GM12892 (cell line): ENCODE data around the gene SMPD3.

Experiments used
- POLR2A ChIP-seq: IDR thresholded peaks from 2 replicates; pipeline ENCODE4 v1.6.1; 2011; ENCODE audit warnings: low read depth, low read length, control low read depth
- POLR2AphosphoS5 ChIP-seq: IDR thresholded peaks from 2 replicates; pipeline ENCODE4 v1.6.1; 2011; ENCODE audit warnings: low read depth, low read length, control low read depth
- TAF1 ChIP-seq: IDR thresholded peaks from 2 replicates; pipeline ENCODE4 v1.6.1; 2011; ENCODE audit warnings: low read depth, mild to moderate bottlenecking, control low read depth, low read length, borderline replicate concordance

GRCh38 chr16:68331879-68332410, 116.4 kb downstream of the SMPD3 start:
- TF ChIP-seq POLR2AphosphoS5 (no peak), POLR2A (no peak), TAF1 (no peak)
